Fibroblast of peridontal ligament (primary cell): ENCODE results near the gene CLDN22.
"Not testable (repeated sequence)": the region's sequence is repeated elsewhere in the genome, so short reads cannot be mapped to it uniquely, and the experiment has no call there.

ENCODE experiments used
- DNase-seq: peaks from one replicate; pipeline ENCODE4 v3.0.0-alpha.2; 2010; ENCODE audit errors: extremely low read depth

Gene CLDN22

DNA sequence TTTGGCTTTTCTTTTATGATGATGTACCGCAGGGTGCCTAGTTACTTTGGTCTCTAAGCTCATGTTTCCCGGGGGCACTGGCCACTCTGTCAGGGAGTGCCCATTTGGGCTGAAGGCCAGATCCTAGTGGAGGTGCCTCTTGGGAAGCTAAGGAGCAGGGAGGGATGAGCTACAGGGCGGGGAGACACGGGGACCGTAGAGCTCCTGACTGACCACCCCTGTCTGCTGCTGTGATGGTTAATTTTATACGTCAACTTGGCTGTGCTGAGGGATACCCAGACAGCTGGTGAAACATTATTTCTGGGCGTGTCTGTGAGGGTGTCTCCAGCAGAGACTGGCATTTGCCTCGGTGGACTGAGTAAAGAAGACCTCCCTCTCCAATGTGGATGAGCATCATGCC, 27.1 kb upstream of the CLDN22 start:
- no peak for DNase-seq

DNA sequence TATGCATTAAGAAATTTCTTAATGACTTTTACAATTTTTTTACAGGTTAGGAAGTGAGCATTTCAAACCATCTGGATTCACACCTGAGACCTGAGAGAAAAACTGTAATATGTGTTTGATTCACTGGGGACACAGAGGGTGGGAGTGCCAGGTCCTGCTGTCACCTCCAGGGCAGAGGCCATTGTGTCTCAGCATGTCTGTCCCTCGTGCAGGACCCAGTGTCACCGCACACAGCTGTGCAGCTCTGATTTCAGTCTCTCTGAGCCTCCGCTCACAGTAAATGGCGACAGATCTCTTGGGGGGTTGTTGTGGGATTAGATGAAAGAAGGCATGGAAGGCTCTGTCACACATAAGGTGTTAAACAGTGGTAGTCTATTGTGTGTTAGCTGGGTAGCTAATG, 25.2 kb upstream of the CLDN22 start:
- no peak for DNase-seq

DNA sequence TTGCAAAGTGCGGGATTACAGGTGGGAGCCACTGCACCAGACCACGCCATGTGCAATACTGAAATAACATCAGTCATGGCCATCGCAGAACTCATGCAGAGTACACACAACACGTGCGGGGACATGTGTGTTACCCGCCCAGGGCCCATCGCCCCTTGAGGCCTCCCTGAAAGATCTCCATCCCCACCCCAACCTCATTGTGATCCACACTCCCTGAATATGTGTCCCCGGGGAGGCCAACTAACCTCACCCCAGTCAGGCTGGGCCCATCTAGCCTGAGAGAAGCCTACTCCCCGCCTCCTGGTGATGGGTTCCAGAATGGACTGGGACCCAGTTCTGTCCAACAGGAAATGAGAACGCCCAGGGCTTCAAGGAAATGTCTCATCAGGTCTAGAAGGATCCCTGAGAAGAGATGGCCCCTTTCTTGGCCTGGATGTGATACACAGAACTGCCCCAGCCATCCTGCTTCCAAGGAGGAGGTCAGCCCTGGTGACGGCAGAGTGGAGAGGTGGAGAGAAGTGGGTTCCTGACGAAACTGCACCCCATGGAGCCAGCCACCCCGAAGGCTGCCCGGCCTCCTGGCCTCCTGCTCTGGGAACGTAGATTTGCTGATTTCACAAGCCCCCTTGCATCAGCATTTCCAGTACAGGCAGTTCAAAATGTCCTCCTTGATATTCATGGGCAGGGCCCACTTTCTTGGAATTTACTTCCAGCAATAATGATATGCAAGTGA, 24.6 kb upstream of the CLDN22 start:
- no peak for DNase-seq

DNA sequence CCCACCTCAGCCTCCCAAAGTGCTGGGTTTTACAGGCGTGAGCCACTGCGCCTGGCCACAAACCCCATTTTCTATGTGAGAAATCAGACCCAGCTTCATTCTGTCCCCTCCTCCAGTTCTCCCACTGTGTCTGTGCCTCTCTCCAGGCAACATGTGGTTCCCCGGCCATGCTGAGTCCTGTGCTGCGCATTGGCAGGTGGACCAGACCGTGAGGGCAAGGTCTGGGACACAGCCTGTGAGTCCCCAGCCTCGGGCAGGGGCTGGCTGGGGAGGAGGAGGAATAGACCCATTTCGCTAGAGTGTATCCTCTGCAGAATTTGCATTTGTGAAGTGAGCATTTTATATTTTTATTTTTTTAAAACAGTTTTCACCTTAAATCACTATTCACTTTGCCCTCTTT, 23.7 kb upstream of the CLDN22 start:
- no peak for DNase-seq

DNA sequence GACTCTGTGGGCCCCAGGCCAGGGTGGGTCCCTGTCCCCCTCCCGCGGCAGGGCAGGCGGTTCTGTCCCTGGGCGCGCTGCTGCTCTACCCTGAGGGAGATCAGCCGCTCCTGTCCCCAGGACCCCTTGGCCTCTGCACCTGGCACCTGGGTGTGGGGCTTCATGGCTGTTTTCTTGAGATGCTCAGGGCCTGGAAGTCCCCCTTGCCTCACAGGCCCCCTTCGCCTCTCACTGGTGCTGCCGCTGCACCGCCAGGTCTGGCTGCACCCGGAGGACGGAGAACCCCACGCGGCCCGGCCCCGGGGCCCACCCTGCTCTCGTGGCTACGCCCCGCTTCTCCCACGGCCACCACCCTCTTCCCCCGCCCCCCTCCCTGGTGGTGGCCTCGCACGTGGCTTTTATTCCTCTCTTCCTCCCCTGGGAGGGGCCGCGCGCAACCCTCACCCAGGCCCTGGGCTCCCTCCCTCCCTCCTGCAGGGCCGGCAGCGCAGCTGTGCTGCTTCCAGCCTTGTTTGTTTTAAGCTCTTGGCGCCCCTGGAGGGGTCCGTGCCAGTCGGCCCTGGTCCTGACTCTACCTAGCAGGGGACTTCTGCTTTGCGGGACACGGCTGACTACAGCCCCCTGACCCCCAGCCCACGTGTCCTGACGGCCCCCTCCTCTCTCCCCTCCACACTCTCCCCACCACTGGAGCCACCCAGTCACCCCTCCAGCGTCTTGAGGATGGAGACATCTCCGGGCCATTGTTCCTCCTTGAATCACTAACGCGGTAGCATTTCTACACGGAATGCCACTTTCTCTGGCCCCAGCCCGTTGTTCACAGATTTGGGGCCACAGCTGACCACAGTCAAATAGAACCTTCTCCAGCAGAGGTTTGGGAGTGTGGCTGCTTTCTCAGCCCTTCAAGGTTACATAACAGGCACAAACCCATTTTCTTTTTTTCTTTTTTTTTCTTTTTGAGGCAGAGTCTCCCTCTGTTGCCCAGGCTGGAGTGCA, 22.8 kb upstream of the CLDN22 start:
- DNase-seq: no peak

DNA sequence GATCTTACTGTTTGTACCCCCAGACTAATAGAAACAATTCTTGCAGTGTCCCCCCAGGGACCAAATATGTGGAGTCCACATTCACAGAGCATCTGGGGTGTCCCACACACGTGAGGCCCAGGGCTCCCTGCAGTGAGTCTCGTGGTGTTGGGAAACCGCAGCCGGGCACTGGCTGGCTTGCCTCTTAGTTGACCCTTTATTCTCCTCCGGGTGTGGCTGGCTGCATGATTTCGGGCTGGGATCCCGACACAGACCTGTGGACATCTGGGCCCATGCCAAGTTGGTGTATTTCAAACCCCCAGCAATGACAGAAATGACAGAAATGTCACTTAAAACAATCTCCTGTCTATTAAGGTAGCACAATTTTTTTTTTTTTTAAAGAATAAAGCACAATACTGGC, 17.8 kb upstream of the CLDN22 start:
- no peak for DNase-seq

DNA sequence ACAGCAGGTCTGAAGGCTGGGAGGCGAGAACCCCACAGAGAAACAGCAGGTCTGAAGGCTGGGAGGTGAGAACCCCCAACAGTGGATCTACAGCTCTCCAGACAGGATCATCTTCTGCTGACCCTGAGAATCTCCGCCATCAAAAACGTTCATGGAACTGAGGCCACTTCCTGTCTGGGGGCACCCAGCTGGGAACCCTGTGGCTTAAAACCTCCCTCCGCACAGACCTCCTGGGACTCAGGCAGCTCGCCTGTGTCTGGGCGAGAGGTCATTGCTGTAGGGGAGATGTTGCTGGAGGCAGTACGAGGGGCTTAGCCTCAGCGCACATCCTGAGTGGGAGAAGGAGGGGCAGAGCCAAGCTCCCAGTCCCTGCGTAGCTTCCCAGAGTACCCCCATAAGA, 17.3 kb upstream of the CLDN22 start:
- no peak for DNase-seq

DNA sequence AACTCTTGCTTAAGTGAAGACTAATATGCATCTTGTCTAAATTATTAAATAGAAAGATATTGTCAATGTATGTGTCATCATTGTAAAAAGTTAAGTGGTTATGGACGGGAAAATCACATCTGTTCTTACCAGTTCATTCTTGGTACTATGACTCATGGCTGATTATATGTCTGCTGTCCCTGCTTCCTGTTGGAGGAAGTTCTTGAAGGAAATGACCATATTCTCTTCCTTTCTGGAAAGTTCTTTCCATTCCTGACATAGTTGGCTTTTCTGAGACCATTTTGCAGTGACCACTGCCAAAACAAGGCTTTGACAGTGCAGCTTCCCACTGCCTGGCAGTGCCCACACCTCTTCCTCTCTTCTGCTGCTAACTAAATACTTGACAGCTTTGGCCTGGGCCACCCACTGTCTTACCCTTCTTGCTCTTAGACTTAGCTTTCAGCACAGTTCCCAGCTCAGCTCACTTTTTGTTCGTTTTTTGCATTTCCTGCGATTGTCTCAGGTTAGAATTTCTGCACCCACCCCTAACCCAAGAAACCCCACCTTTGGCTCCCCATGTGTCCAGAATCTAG, 15.4 kb upstream of the CLDN22 start:
- DNase-seq: peak; percentile 89

DNA sequence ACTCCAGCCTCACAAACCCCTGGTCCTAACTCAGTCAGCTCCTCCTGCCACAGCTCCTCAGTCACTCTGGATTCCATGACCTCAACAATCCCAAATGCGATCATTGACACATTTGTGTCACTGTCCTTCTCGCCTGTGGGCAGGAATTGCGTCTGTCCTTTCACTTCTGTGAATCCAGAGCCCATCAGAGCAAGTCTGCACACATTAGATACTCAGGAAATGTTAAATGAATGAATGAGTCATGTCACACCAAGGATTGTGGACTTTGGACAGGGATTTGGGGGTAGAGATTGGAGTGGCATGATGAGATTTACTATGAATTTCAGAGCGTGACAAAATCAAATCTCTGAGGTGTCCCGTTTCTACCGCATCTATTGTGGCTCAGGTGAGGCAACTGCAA, 13.9 kb upstream of the CLDN22 start:
- DNase-seq: no peak

DNA sequence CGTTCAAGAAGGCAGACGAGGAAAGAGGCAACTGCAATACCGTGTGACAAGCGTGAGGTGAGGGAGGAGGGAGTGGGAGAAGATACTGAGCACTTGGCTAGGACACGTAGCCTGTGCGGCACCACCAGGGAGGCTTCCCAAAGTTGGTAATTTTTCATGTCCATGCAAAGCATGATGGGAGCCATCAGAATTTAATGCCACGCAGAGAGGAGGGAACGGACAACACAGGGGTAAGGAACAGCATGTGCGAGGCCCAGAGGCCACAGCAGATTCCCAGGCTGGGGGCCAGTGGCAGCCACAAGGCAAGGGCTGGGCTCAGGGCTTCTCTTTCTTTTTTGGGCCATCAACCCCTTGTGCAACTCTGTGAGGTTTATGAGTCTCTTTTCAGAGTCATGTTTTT, 13.1 kb upstream of the CLDN22 start:
- DNase-seq: no peak

DNA sequence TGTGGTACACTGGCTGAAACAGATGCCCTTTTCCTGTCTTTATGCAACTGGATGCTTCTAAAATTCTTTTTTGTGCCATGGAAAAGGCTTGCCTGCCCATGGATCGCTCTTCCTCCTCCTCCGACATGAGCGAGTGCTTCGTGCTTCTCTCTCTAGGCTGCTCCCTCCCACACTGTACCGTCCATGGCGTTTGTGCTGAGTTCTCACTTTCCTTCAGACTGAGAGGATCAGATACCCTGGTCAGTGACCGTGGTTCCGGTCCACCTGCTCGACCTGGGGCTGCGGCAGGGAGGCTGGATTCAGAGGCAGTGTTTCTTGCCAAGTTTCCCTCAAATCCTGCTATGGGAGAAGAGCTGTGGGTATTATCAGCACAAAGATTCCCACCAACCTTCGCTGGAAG, 12.4 kb upstream of the CLDN22 start:
- DNase-seq: no peak

DNA sequence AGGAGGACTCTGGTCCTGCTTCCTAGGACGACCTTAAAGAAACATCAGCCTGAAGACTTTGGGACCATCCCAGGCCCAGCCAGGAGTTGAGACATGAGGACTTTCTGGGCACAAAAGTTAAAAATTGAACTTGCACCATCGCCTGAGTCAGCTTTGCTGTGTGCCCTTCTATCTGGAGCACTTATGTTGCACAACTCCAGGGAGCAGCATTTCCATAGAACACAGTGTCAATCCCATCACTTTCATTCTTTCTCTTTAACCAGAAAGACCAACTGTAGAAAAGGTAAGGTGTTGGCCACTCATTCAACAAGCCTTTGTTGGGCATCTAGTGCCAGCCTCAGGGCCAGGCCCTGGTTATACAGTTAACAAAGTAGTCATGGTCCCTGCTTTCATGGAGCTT, 10.8 kb upstream of the CLDN22 start:
- no peak for DNase-seq

DNA sequence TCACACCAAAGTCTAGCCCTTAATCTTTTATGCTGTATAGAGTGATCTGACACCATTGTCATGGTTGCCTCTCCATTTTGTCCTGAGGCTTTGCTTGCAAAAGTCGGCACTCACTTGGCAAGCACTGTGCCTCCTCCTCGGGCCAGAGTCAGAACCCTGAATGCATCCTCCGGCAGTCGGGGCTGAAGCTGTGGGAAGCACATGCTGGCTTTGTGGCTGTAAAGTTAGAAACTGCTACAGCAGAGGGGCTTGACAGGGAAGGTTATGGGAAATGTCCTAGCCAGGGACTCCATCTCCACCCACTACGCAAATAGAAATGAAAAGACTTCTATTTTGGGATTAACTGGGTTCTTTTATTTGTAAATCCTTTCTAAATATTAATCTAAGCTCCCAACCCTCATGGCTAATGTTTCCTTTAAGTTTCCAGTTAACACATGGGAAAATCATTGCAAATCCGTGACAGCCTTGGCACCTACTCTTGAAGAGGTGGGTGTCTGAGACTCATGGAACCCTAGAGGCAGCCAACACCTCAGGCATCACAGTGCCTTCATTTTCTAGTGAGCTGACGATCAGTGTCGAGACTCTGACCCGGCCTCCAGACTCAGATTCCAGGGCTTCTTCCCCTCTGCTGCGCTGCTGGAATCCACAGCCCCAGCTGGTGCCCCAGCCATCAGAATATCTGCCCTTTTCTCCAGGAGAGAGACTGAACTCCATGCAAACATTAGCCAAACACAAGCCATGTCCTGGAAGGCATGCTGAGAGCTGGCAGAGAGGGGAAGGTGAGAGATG, 10.1 kb upstream of the CLDN22 start:
- DNase-seq: no peak

DNA sequence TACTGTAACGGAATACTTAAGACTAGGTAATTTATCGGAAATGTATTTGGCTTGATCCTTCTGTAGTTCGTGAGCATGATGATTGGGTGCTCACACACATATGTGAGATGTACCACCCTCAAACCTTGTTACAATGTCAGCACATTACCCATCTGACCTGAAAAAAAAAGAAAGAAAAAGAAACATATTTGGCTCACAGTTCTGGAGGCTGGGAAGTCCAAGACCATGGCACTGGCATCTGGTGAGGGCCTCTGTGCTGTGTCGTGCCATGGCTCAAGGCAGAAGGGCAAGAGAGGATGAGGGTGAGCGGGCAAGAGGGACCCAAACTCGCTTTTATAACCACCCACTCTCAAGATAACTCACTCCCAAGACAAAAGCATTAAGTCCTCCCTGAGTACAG, 9.2 kb upstream of the CLDN22 start:
- DNase-seq: no peak

DNA sequence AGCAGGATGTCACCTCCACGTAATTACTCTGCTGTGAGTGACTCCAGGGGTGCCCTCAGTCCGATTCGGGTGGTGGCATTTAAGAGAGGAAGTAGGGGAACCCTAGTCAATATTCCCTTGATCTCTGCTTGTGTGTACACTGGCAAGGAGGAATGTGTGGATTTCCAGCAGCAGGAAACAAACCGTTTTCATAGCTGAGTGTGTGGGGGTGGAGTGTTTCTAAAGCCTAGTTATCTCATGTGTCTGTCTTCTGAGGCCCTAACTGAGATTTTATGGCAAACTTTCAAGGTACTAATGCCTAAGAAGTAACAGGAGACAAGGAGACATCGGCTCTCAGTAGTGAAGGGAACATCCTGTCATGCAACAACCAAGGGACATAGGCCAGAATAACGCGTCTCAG, 8.8 kb upstream of the CLDN22 start:
- no peak for DNase-seq

DNA sequence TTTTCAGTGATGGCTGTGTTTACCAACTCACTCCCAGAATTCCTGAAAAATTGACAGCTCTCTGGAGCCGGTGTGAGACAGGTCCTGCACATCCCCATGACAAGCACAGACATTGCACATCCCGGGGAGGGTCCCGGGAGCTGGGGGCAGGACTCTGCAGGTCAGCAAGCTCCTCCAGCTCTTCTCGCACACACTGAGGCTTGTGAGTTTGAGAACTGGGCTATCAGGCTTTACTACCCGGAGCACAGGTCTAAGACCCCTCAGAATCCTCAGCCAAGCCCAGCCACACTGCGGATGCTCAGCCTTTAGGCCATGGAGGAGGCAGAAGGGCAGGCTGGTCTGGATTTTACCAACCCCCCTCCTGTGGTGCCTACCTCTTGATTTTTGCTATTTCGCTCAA, 7.8 kb upstream of the CLDN22 start:
- DNase-seq: no peak

DNA sequence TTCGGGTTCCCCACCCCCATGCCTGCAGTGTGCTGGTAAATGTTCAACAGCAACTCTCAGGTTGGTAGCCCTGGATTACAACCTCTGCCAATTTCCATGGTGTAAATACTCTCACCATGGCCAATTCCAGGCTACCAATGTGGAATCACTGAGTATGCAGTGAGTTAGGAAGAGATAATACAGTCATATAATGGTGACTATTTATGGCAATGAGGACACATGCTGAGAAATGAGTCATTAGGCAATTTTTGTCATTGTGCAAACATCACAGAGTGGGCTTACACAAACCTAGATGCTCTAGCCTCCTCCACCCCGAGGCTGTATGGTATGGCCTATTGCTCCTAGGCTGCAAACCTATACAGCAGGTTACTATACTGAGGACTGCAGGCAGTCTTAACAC, 6.8 kb upstream of the CLDN22 start:
- no peak for DNase-seq

DNA sequence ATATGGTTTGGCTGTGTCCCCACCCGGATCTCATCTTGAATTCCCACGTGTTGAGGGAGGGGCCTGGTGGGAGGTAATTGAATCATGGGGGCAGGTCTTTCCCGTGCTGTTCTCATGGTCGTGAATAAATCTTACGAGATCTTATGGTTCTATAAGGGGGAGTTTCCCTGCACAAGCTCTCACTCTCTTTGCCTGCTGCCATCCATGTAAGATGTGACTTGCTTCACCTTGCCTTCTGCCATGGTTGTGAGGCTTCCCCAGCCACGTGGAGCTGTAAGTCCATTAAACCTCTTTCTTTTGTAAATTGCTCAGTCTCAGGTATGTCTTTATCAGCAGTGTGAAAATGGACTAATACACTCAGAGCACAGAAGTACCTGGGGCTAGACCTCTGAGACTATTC, 6.3 kb upstream of the CLDN22 start:
- DNase-seq: not testable (repeated sequence)

DNA sequence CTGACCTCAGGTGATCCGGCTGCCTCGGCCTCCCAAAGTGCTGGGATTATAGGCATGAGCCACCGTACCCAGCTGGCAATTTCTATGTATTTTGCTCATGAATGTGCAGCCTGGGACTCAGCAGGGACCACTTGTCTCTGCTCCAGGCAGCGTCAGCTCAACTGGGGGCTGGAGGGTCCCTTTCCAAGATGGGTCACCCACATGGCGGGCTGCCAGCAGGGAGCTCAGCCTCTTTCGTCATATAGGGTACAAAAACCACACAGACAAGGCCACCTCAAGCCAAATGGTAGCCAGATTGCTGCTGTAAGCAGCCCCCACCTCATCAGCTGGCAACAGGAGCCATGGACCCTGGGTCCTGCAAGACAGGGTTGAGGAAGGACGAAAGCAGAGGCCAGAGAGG, 4.5 kb upstream of the CLDN22 start:
- DNase-seq: no peak

DNA sequence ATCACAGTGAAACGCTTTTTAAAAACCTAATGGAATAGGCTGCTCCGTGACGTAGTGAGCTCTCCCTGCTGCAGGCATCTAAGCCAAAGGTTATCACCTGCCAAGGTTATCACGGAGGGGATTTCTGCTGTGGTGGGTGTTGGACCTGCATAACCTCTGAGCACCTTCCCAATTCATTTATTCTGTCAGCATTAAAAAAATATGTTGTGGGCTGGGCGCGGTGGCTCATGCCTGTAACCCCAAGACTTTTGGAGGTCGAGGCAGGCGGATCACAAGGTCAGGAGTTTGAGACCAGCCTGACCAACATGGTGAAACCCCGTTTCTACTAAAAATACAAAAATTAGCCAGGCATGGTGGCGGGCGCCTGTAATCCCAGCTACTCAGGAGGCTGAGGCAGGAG, 4.0 kb upstream of the CLDN22 start:
- DNase-seq: not testable (repeated sequence)

DNA sequence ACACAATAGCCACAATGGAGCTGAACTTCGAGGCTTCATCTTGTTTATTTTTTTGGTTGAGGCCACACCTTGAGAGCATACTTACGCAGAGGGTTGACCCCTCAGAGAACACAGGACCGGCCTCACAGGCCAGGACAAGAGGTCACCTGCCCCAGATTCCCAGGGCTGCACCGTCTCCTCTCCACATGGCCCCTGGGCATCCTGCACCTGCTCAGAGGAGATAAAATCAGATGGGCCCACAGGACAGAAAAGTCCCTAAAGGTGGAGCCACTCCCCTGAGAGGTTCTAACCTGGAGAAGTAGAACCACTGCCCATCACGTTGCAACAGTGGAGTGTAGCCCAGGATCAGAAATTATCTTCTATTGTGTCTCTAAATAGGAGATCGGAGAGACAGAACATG, 3.2 kb upstream of the CLDN22 start:
- no peak for DNase-seq

DNA sequence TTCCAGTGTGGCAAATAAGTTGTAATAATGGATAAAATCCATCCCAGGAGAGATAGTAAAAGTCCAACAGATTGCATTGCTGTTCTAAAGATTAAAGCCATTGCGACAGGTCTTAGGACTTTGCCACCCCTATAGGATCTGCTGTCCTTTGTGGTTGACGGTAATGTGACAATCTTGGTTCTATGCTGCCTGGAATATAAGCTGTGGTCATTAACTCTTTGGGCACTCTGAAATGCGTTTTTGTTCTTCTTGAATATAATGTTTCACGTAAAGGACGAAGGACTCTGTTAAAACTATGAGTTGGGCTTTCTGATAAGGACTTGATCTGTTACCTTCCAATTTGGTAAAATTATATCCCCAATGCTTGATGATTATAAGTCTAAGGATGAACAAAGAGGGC, 2.2 kb upstream of the CLDN22 start, which contains the start of gene CLDN24:
Gene CLDN24, minus strand, starts transcription at position 101 of the 400 bp plus-strand sequence. Its CDS starts 0 bp downstream, at position 101.
- DNase-seq: no peak
